ENCODE data around the gene ZNF793.

The ZNF793 gene

GRCh38 chr19:37564624-37565369, 58.1 kb downstream of the ZNF793 start:
- ATAC-seq: no peak
- TF ChIP-seq ZFP30 (CRISPR knock-in tag; IDR thresholded peaks at IDR 0.05) (no peak), BACH2 (CRISPR knock-in tag; IDR thresholded peaks at IDR 0.05; ENCODE audit: borderline replicate concordance) (no peak), PPARA (CRISPR knock-in tag; IDR thresholded peaks at IDR 0.05; ENCODE audit: borderline replicate concordance) (no peak), ZFP3 (CRISPR knock-in tag; IDR thresholded peaks at IDR 0.05) (no peak), CREB5 (CRISPR knock-in tag; IDR thresholded peaks at IDR 0.05; ENCODE audit: low read depth) (no peak), ZNF8 (CRISPR knock-in tag; IDR thresholded peaks at IDR 0.05) (no peak), SNAI2 (CRISPR knock-in tag; IDR thresholded peaks at IDR 0.05) (no peak), OSR1 (CRISPR knock-in tag; IDR thresholded peaks at IDR 0.05) (no peak), ARNTL (CRISPR knock-in tag; IDR thresholded peaks at IDR 0.05; ENCODE audit: borderline replicate concordance, low read depth) (no peak)

- TF ChIP-seq TSHZ2 (CRISPR knock-in tag; IDR thresholded peaks at IDR 0.05) (no peak), ESRRG (CRISPR knock-in tag; IDR thresholded peaks at IDR 0.05) (no peak), ARNTL (CRISPR knock-in tag; IDR thresholded peaks at IDR 0.05; ENCODE audit: borderline replicate concordance, low read depth) (no peak)
- ATAC-seq: no peak
Observed at GRCh38 chr19:37565370-37565669, 58.6 kb downstream of the ZNF793 start.

- ATAC-seq: no peak
- TF ChIP-seq ZFP30 (CRISPR knock-in tag; IDR thresholded peaks at IDR 0.05) (no peak), TCF4 (CRISPR knock-in tag; IDR thresholded peaks at IDR 0.05; ENCODE audit: borderline replicate concordance) (no peak), OSR1 (CRISPR knock-in tag; IDR thresholded peaks at IDR 0.05) (no peak), CSDC2 (CRISPR knock-in tag; IDR thresholded peaks at IDR 0.05) (no peak), RARB (CRISPR knock-in tag; IDR thresholded peaks at IDR 0.05) (no peak), PATZ1 (CRISPR knock-in tag; IDR thresholded peaks at IDR 0.05; ENCODE audit: borderline replicate concordance) (no peak), ZC3H10 (CRISPR knock-in tag; IDR thresholded peaks at IDR 0.05) (no peak), ZFP3 (CRISPR knock-in tag; IDR thresholded peaks at IDR 0.05) (no peak), TOX (CRISPR knock-in tag; IDR thresholded peaks at IDR 0.05; ENCODE audit: borderline replicate concordance) (no peak), CSRNP3 (CRISPR knock-in tag; IDR thresholded peaks at IDR 0.05) (no peak), CREB5 (CRISPR knock-in tag; IDR thresholded peaks at IDR 0.05; ENCODE audit: low read depth) (no peak), ZNF8 (CRISPR knock-in tag; IDR thresholded peaks at IDR 0.05) (no peak), POU6F1 (CRISPR knock-in tag; IDR thresholded peaks at IDR 0.05; ENCODE audit: borderline replicate concordance, low read depth) (no peak), ZNF565 (CRISPR knock-in tag; conservative IDR thresholded peaks at IDR 0.05; ENCODE audit: low read depth) (no peak), TSHZ2 (CRISPR knock-in tag; IDR thresholded peaks at IDR 0.05) (no peak)
Observed at GRCh38 chr19:37572203-37572602, 65.5 kb downstream of the ZNF793 start.
